ENCODE measurements around the gene CSF1R.

DNA sequence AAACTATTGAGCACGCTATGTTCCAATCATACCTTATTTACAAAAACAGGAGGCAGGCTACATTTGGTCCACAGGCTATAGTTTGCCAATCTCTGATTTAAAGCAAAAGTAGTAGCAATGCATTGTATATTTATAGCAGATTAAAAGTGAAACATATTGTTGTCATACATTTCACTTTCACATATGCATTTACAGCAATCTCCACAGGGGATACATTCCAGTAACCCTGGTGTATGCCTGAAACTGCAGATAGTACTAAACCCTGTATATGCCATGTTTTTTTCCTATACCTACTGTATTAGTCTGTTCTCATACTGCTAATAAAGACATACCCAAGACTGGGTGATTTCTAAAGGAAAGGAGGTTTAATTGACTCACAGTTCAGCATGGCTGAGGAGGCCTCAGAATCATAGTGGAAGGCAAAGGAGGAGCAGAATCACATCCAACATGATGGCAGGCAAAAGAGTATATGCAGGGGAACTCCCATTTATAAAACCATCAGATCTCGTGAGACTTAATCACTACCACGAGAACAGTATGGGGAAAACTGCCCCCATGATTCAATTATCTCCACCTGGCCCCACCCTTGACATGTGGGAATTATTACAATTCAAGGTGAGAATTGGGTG, 5.9 kb upstream of the CSF1R start:
- TF ChIP-seq, protein P1, sequence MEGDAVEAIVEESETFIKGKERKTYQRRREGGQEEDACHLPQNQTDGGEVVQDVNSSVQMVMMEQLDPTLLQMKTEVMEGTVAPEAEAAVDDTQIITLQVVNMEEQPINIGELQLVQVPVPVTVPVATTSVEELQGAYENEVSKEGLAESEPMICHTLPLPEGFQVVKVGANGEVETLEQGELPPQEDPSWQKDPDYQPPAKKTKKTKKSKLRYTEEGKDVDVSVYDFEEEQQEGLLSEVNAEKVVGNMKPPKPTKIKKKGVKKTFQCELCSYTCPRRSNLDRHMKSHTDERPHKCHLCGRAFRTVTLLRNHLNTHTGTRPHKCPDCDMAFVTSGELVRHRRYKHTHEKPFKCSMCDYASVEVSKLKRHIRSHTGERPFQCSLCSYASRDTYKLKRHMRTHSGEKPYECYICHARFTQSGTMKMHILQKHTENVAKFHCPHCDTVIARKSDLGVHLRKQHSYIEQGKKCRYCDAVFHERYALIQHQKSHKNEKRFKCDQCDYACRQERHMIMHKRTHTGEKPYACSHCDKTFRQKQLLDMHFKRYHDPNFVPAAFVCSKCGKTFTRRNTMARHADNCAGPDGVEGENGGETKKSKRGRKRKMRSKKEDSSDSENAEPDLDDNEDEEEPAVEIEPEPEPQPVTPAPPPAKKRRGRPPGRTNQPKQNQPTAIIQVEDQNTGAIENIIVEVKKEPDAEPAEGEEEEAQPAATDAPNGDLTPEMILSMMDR (conservative IDR thresholded peaks at IDR 0.05): no peak
- no peak for TF ChIP-seq ZFX (IDR thresholded peaks at IDR 0.05)

Measured in C4-2B (cell line).